GM12801 (cell line): Measurements from ENCODE around the gene VPS33B.

Experiments
- CTCF ChIP-seq: IDR thresholded peaks from one replicate; pipeline ENCODE4 v1.5.1; 2011; ENCODE audit warnings: control low read depth; ENCODE audit not compliant: insufficient read length; ENCODE audit errors: extremely low read depth

VPS33B gene

GRCh38 chr15:91045065-91045464, 22.7 kb upstream of the VPS33B start:
- no peak for TF ChIP-seq CTCF

- TF ChIP-seq CTCF, result no peak
These were observed 20.9 kb upstream of the VPS33B start for GRCh38 chr15:91043202-91043874.

GRCh38 chr15:91040856-91041255, 18.5 kb upstream of the VPS33B start:
- no peak for TF ChIP-seq CTCF

GRCh38 chr15:91039996-91040395, 17.6 kb upstream of the VPS33B start:
- no peak for TF ChIP-seq CTCF

- TF ChIP-seq CTCF, result no peak
These were observed 10.8 kb upstream of the VPS33B start for GRCh38 chr15:91032919-91033803.

GRCh38 chr15:91031796-91032195, 9.4 kb upstream of the VPS33B start:
- no peak for TF ChIP-seq CTCF

- TF ChIP-seq CTCF, result no peak
These were observed 5.3 kb upstream of the VPS33B start for GRCh38 chr15:91027677-91028076.
